DOHH2 (cell line): ENCODE measurements around the gene MED25.

Source experiments
- H3F3A ChIP-seq: fragments of 200-600 bp; sonication (generic), shearing (Covaris generic); 2 replicates; pipeline ENCODE4 v1.6.0; 2016; ENCODE audit warnings: antibody characterized with exemption, mild to moderate bottlenecking; ENCODE audit not compliant: control insufficient read depth, insufficient read depth
- H3K27ac ChIP-seq: fragments of 200-600 bp; sonication (generic); 2 replicates; pipeline ENCODE4 v1.5.1; 2014; ENCODE audit warnings: low read depth, mild to moderate bottlenecking, low read length, moderate library complexity
- H3K27me3 ChIP-seq: fragments of 200-600 bp; sonication (generic); 2 replicates; pipeline ENCODE4 v1.6.1; 2014; ENCODE audit warnings: mild to moderate bottlenecking, low read length, mixed read lengths; ENCODE audit not compliant: control insufficient read depth
- H3K36me3 ChIP-seq: fragments of 200-600 bp; sonication (generic); 2 replicates; pipeline ENCODE4 v1.6.1; 2014; ENCODE audit warnings: mild to moderate bottlenecking, low read length, moderate library complexity, mixed read lengths; ENCODE audit not compliant: control insufficient read depth
- H3K4me1 ChIP-seq: fragments of 200-600 bp; sonication (generic); 2 replicates; pipeline ENCODE4 v1.6.1; 2014; ENCODE audit warnings: mild to moderate bottlenecking, low read length, mixed read lengths; ENCODE audit not compliant: control insufficient read depth
- H3K4me2 ChIP-seq: fragments of 200-600 bp; sonication (generic); 2 replicates; pipeline ENCODE4 v1.6.0; 2014; ENCODE audit warnings: mild to moderate bottlenecking, low read length, moderate library complexity
- H3K4me3 ChIP-seq: fragments of 200-600 bp; sonication (generic); 2 replicates; pipeline ENCODE4 v1.5.1; 2014; ENCODE audit warnings: mild to moderate bottlenecking, low read length, mixed read lengths
- H3K79me2 ChIP-seq: fragments of 200-600 bp; sonication (generic); 2 replicates; pipeline ENCODE4 v1.6.1; 2014; ENCODE audit warnings: mild to moderate bottlenecking, low read length, mixed read lengths; ENCODE audit not compliant: control insufficient read depth
- H3K9me2 ChIP-seq: fragments of 200-600 bp; sonication (generic); replicated peaks from 2 replicates; pipeline ENCODE4 v1.6.1; 2014; ENCODE audit warnings: mild to moderate bottlenecking, low read length, mixed read lengths; ENCODE audit not compliant: control insufficient read depth
- H3K9me3 ChIP-seq: fragments of 200-600 bp; sonication (generic); 2 replicates; pipeline ENCODE4 v1.6.1; 2014; ENCODE audit warnings: antibody characterized with exemption, low read length, mixed read lengths; ENCODE audit not compliant: control insufficient read depth, insufficient read depth
- H4K20me1 ChIP-seq: fragments of 200-600 bp; sonication (generic); 2 replicates; pipeline ENCODE4 v1.6.0; 2014; ENCODE audit warnings: low read depth, mild to moderate bottlenecking, antibody characterized with exemption, low read length, moderate library complexity; ENCODE audit not compliant: control insufficient read depth, insufficient read depth
- EZH2phosphoT487 ChIP-seq: fragments of 200-600 bp; sonication (generic); IDR thresholded peaks from 2 replicates; pipeline ENCODE4 v1.6.1; 2017; ENCODE audit warnings: borderline replicate concordance, mild to moderate bottlenecking, antibody characterized with exemption, low read length, moderate library complexity, mixed read lengths
- TF ChIP-seq, protein P1 (sequence below): fragments of 200-600 bp; sonication (generic); IDR thresholded peaks from one replicate; pipeline ENCODE4 v1.5.1; 2014; ENCODE audit warnings: antibody characterized with exemption, mild to moderate bottlenecking, low read depth, low read length; ENCODE audit not compliant: poor library complexity, severe bottlenecking

Gene MED25

DNA sequence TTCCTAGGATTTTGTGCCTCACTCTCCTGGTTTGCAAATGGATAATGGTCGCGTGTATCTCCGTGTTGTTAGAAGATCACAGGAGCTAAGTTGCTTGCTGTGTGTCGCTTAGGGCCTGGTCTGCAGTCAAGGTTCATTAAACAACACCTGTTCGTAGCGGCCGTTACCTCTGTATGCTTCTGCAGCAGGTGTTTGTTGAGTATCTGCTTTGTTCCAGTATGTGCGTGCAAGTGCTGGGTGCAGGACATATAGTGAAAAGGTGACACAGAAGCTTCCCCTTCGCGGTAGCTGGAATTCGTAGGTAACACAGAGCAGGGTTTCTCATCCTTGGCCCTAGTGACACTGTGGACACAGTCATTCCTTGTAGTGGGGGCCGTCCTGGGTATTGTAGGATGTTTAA, 5.4 kb downstream of the MED25 start:
- Histone ChIP-seq H3K36me3 (peaks cover 78% of the 10 kb centered on the region), H3K4me2 (peak overlapping the region; percentile 90), H3K9me2 (no peaks in the 10 kb centered on the region), H3F3A (peaks cover 5% of the 10 kb centered on the region), H3K27ac (peak overlapping the region; percentile 94), H3K4me1 (peaks cover 65% of the 10 kb centered on the region), H4K20me1 (no peaks in the 10 kb centered on the region), H3K4me3 (peak overlapping the region; percentile 66), H3K9me3 (no peaks in the 10 kb centered on the region), H3K79me2 (peaks cover 89% of the 10 kb centered on the region), H3K27me3 (no peaks in the 10 kb centered on the region)
- TF ChIP-seq, protein P1, sequence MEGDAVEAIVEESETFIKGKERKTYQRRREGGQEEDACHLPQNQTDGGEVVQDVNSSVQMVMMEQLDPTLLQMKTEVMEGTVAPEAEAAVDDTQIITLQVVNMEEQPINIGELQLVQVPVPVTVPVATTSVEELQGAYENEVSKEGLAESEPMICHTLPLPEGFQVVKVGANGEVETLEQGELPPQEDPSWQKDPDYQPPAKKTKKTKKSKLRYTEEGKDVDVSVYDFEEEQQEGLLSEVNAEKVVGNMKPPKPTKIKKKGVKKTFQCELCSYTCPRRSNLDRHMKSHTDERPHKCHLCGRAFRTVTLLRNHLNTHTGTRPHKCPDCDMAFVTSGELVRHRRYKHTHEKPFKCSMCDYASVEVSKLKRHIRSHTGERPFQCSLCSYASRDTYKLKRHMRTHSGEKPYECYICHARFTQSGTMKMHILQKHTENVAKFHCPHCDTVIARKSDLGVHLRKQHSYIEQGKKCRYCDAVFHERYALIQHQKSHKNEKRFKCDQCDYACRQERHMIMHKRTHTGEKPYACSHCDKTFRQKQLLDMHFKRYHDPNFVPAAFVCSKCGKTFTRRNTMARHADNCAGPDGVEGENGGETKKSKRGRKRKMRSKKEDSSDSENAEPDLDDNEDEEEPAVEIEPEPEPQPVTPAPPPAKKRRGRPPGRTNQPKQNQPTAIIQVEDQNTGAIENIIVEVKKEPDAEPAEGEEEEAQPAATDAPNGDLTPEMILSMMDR = no peak
- TF ChIP-seq EZH2phosphoT487 = no peak

DNA sequence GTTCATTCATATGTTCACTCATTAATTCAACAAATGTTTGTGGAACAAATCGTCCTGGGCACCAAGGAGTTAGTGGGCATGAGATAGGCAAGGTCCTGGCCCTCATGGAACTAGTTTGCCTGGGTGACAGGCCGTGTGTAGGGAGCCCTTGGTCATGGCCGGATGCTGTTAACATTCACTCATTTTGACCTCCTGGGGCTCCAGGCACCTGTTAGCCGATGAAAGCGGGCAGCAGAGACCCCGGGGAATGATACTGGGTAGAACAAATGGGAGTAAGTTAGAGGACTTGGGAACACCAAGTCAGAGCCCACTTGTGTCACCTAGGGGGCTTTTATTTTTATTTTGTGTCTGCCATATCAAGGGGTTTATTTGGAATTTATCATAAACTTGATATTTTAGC, 6.6 kb downstream of the MED25 start:
- H3K4me2 ChIP-seq = peak overlapping the region; percentile 90
- H3K27me3 ChIP-seq = no peaks in the 10 kb centered on the region
- H4K20me1 ChIP-seq = no peaks in the 10 kb centered on the region
- H3F3A ChIP-seq = peaks cover 5% of the 10 kb centered on the region
- no peaks in the 10 kb centered on the region for H3K9me2 ChIP-seq
- H3K36me3 ChIP-seq = peaks cover 82% of the 10 kb centered on the region
- H3K9me3 ChIP-seq = no peaks in the 10 kb centered on the region
- H3K4me1 ChIP-seq = peaks cover 59% of the 10 kb centered on the region
- peak overlapping the region; percentile 66 for H3K4me3 ChIP-seq
- H3K79me2 ChIP-seq = peaks cover 87% of the 10 kb centered on the region
- TF ChIP-seq EZH2phosphoT487 = no peak
- TF ChIP-seq, protein P1 = no peak
- H3K27ac ChIP-seq = peak overlapping the region; percentile 94

DNA sequence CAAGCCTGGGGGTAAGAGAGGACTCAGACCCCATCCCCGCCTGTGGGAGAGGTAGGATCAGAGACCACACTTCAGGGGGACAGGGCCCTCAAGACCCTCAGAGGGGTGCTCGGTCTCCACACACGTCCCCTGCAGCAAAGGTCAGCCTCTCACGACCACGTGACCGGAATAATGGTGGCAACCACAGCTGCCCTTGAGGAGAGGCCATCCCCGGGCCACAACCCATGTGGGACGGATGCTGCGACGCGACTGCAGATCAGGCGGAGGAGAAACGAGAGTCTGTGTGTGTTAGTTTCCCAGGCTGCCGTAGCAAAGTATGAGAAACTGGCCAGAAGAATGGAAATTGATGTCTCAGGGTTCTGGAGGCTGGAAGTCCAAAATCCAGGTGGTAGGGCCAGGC, 8.9 kb downstream of the MED25 start:
- peaks cover 5% of the 10 kb centered on the region for H3F3A ChIP-seq
- peaks cover 89% of the 10 kb centered on the region for H3K36me3 ChIP-seq
- peaks cover 67% of the 10 kb centered on the region for H3K79me2 ChIP-seq
- no peak overlapping the region for H3K27ac ChIP-seq
- no peaks in the 10 kb centered on the region for H3K9me3 ChIP-seq
- H3K27me3 ChIP-seq = no peaks in the 10 kb centered on the region
- H3K4me1 ChIP-seq = peaks cover 36% of the 10 kb centered on the region
- TF ChIP-seq, protein P1 = no peak
- no peak for TF ChIP-seq EZH2phosphoT487
- H3K4me2 ChIP-seq = no peak overlapping the region
- H3K9me2 ChIP-seq = no peaks in the 10 kb centered on the region
- no peaks in the 10 kb centered on the region for H4K20me1 ChIP-seq
- no peak overlapping the region for H3K4me3 ChIP-seq
